ENCODE results near the gene SNTG2.

DNA sequence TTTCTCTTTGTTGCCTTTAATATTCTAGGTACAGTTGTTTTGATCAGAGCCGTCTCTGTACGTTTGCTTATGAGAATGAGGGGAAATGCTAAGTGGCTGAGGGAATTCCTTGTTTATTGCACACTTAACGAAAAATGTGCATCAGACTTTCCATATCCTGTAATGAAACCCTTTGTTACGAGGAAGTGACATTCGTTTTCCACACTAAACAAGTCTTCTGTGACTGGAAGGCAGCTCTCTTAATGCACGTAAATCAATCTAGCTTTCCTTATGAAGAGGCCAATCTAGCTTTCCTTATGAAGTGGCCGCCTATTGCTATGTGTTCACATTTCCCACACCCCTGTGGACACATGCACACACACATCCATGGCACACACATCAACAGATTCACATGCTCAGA is 186.2 kb downstream of the SNTG2 start:
- no peak for TF ChIP-seq CTCF (IDR thresholded peaks at IDR 0.05)
- TF ChIP-seq POLR2A (IDR thresholded peaks at IDR 0.05), result no peak

Data from heart left ventricle (tissue), 13 donors.